ENCODE data around the gene CSRNP3.
A peak's percentile ranks its signal among the peaks of the same experiment; 100 is the strongest.

The CSRNP3 gene

GRCh38 chr2:165469417-165469816, at the start of gene CSRNP3:
CSRNP3 (plus strand) TSS chr2:165469698; CDS start chr2:165595066, 125,368 bp downstream.
- DNase-seq (ENCODE audit: low read depth), result peak; percentile 83

- no peak for DNase-seq (ENCODE audit: low read depth)
Observed at GRCh38 chr2:165420231-165420630, 49.3 kb upstream of the CSRNP3 start.

GRCh38 chr2:165423081-165423480, 46.4 kb upstream of the CSRNP3 start:
- no peak for DNase-seq (ENCODE audit: low read depth)

GRCh38 chr2:165425556-165425955, 43.9 kb upstream of the CSRNP3 start:
- no peak for DNase-seq (ENCODE audit: low read depth)

- no peak for DNase-seq (ENCODE audit: low read depth)
Observed at GRCh38 chr2:165427686-165428085, 41.8 kb upstream of the CSRNP3 start.

- peak; percentile 61 for DNase-seq (ENCODE audit: low read depth)
Observed at GRCh38 chr2:165428926-165429325, 40.6 kb upstream of the CSRNP3 start.

GRCh38 chr2:165431014-165431413, 38.5 kb upstream of the CSRNP3 start:
- no peak for DNase-seq (ENCODE audit: low read depth)

GRCh38 chr2:165432234-165432966, 37.1 kb upstream of the CSRNP3 start:
- DNase-seq (ENCODE audit: low read depth), result no peak

- no peak for DNase-seq (ENCODE audit: low read depth)
Observed at GRCh38 chr2:165434865-165435496, 34.5 kb upstream of the CSRNP3 start.

- no peak for DNase-seq (ENCODE audit: low read depth)
Observed at GRCh38 chr2:165435611-165436010, 33.9 kb upstream of the CSRNP3 start.

GRCh38 chr2:165436559-165436958, 32.9 kb upstream of the CSRNP3 start:
- no peak for DNase-seq (ENCODE audit: low read depth)

GRCh38 chr2:165440367-165440766, 29.1 kb upstream of the CSRNP3 start:
- DNase-seq (ENCODE audit: low read depth), result peak; percentile 95

GRCh38 chr2:165443511-165443910, 26.0 kb upstream of the CSRNP3 start:
- DNase-seq (ENCODE audit: low read depth), result no peak

GRCh38 chr2:165448406-165448805, 21.1 kb upstream of the CSRNP3 start:
- DNase-seq (ENCODE audit: low read depth), result no peak

GRCh38 chr2:165450156-165450555, 19.3 kb upstream of the CSRNP3 start:
- DNase-seq (ENCODE audit: low read depth), result no peak

GRCh38 chr2:165452327-165452726, 17.2 kb upstream of the CSRNP3 start:
- DNase-seq (ENCODE audit: low read depth), result no peak

GRCh38 chr2:165453561-165454094, 15.9 kb upstream of the CSRNP3 start:
- no peak for DNase-seq (ENCODE audit: low read depth)

- no peak for DNase-seq (ENCODE audit: low read depth)
Observed at GRCh38 chr2:165454905-165455304, 14.6 kb upstream of the CSRNP3 start.

GRCh38 chr2:165456027-165456426, 13.5 kb upstream of the CSRNP3 start:
- peak; percentile 59 for DNase-seq (ENCODE audit: low read depth)

- DNase-seq (ENCODE audit: low read depth), result no peak
Observed at GRCh38 chr2:165462443-165462842, 7.1 kb upstream of the CSRNP3 start.

- no peak for DNase-seq (ENCODE audit: low read depth)
Observed at GRCh38 chr2:165466386-165466785, 3.1 kb upstream of the CSRNP3 start.

- DNase-seq (ENCODE audit: low read depth), result no peak
Observed at GRCh38 chr2:165467921-165468320, 1.6 kb upstream of the CSRNP3 start.

- DNase-seq (ENCODE audit: low read depth), result no peak
Observed at GRCh38 chr2:165470361-165470760, 863 bp downstream of the CSRNP3 start.

Measured in stromal cell of bone marrow (primary cell).